Stimulated activated CD4-positive, alpha-beta T cell treated with anti-CD3 and anti-CD28 coated beads, TNF-alpha, amount 100 ng/mL, for 48 hours (primary cell): ENCODE results near the gene HHLA2.
"Not testable (repeated sequence)": the region's sequence is repeated elsewhere in the genome, so short reads cannot be mapped to it uniquely, and the experiment has no call there.

Experiments used
- DNase-seq, 3 donors: peaks; one replicate each; pipeline ENCODE4 v3.0.0-alpha.2; 2020; ENCODE audit warnings: low read depth in 3 of 3

The HHLA2 gene

DNA sequence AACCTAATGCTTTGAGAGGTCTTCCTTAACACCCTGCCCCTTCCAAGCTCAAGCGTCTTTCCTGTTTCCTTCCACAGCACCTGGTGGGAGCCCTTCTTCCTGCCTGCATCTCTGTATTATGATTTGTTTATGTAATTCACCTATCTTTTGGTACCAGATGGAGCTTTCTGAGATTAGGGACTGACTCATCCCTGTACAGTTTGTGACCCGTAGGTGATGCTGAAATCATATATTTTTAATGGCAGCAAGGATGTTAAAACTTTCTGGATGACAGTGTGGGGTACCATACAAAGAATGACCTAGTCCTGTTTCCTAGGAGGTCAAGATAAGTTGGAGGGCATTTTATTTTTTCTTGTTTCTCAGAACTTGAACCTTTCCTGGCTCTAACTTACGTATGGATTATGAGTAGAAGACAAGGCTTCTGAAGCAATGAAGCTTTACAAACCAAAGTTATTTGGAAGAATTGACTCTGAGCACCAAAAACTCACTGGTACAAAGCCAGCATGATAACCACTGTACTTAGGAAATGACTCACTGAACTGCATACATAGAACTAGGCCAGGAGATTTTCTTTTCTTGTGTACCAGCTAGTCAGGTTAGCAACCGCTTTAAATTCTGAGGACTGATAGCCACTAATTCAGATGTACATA, 46.6 kb downstream of the HHLA2 start:
- DNase-seq: no peak

GRCh38 chr3:108343491-108343890, 47.1 kb downstream of the HHLA2 start:
- no peak for DNase-seq

DNA sequence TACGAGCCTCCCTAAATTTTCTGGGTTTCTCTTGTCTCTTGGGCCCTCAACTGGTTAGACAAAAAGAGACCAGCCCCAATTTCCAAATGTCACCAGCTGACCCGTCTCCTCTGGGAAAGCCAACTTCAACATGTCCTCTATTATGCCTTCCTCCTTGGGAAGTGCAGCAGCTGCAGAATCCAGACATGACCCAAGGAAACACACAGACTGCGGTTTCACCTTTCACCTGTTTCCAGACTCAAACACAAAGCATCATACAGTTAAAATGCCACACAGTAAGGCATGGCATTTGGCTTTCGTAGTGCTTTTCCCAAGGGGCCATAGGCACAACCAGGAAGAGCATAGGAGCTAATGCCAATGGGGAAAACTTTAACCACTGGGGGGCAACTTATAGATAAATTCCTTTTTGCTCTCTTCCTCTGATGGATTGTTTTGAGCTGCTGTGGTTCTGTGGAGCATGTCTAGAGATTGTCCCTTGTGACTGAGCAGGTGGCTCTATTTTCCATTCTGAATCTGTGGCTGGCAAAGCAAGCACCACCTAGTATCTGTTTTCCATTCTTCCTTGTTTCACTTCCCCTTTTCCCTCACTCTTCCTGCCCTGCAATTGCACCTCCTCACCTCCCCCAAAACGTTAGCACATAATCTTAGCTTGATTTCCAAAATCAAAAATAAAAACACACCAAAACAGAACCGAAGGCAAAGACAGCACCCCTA, 49.3 kb downstream of the HHLA2 start:
- no peak for DNase-seq

DNA sequence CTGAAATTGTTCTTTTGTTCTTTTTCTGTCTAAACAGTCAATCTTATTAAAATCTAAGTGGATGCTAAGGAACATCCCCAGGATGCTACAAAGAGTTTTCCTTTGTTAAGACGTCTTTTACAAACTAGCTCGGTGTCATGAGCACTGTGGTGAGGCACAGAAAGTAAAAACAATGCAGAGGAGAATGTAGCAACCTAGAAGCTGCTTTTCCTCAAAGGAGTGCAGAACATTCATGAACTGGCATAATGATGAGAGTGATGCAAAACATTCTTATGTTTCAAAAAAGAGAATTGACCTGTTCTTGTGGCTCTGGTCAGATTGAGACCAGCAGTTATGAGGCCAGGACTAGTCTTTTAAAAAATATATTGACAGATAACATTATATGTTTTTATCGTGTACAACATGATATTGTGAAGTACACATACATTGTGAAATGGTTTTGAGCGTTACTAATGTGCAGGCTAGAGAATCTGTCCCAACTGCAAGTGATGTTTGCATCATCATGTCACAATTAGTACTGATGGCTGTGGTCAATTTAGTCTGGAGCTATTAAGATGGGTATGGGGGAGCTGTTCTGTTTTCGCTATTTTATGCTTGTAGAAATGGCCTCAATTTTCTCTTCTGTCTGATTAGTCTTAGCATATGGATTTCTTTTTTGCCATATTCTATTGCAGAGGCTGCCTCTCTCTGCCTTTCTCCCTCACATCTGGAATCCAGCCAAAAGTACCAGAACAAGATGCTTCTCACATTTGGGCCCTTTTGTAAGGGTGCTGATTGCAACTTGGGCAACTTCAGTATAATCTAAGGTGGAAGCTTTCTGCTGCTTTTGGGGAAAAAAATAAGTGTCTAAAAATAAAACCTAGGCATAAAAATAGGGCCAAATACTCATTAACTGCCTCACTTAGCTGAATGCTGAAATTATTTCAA, 50.2 kb downstream of the HHLA2 start:
- DNase-seq: no peak

DNA sequence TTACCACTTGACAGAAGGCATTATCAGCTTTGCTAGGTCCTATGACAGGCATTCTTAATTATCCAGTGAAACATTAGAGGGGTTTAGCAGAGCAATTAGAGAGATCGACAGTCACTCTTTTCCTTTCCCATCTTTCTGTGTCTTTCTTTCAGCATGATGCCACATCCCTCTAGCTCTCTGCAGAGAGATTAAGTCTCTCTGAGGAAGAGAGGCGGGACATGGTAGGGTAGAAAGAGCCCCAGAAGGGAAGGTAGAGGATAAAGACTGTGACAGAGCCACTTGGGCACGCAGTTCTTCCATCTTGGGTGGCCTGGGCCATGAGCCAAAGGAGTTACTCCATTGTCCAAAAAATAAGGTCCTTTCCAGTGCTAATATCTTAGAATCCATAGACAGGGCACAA, 55.8 kb downstream of the HHLA2 start:
- no peak for DNase-seq

- no peak for DNase-seq
Observed at GRCh38 chr3:108354562-108354961, 58.2 kb downstream of the HHLA2 start.

GRCh38 chr3:108357042-108357441, 60.7 kb downstream of the HHLA2 start:
- no peak for DNase-seq

DNA sequence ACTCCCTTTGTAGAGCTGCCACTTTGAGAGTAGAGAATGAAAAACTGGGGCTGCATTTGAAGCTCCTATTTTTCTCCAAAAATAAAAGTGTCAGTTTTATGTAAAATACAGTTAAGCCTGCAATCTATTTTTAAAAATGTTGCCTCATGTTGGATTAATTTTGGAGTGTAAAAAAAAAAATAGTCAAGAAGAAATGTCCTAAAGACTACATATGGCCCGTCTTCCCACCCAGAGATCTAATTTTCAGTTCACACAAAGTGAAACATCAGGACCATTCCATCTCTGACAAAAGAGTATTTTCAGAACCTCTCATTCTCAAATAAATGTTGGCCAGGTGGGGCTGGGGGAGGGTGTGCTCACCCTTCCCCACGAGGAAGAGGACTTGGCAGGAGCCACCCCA, 62.7 kb downstream of the HHLA2 start:
- DNase-seq: no peak

DNA sequence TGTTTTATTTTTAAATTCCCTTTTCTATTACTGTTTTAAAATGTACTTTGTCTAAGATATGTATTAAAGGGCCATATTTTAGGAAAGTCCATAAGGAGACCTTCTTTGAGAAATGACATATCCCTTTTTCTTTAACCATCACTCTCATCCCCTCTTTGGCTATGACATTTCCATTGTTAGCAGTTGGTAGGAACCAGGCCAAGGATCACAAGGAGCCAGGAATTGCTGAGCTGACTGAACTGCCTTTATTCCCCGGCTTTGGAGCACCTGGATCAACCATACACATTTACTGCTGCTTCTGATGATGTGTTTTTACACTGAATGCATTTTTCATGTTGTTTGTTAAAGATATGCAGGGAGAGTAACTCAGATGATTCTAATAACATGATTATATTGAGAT, 79.7 kb downstream of the HHLA2 start:
- no peak for DNase-seq

DNA sequence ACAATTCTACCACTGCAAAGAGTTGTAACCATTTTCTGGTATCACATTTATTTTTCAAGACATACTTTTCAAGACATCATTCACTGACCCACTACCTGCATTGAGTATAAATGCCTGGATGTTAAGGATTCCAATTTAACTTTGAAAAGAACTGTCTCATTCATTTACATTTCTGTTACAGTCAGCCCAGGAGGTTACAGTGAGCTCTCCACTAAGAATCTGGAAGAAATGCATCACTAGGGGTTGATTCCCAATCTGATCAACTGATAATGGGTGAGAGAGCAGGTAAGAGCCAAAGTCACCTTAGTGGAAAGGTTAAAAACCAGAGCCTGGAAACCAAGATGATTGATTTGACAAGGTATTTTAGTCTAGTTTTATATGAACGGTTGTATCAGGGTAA, 81.0 kb downstream of the HHLA2 start:
- no peak for DNase-seq

- no peak for DNase-seq
Observed at GRCh38 chr3:108378153-108378951, 82.0 kb downstream of the HHLA2 start.

GRCh38 chr3:108378952-108379342, 82.6 kb downstream of the HHLA2 start:
- DNase-seq: not testable (repeated sequence)

DNA sequence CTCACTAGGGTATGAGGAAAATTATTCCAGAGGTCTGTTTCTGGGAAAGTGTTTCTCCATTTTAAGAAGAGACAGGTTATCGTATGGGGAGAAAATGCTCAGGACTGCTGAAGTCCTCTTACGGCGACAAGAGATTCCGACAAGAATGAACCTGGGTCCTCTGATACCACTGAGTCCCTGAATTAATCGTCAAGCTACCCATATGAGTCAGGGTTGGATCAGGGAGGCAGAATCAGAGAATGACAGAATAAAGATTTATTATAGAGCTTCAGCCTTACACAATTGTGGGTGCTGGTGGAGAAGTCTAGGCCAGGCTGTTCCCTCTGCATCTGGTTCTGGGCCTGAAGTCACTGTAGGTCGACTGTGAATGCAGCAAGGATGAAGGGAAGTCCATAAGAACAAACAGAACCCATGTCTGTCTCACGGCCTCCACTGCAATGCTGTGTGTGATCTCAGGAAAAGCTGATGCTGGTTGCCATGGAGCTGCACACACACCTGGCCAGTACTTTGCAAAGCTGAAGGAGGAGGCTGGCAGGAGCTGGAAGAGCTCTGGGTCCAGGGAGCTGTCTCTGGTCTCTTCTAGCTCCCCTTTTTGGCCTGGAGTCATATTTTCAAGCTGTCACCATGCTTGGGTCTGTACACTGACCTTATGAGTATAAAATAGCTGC, 83.9 kb downstream of the HHLA2 start:
- no peak for DNase-seq

DNA sequence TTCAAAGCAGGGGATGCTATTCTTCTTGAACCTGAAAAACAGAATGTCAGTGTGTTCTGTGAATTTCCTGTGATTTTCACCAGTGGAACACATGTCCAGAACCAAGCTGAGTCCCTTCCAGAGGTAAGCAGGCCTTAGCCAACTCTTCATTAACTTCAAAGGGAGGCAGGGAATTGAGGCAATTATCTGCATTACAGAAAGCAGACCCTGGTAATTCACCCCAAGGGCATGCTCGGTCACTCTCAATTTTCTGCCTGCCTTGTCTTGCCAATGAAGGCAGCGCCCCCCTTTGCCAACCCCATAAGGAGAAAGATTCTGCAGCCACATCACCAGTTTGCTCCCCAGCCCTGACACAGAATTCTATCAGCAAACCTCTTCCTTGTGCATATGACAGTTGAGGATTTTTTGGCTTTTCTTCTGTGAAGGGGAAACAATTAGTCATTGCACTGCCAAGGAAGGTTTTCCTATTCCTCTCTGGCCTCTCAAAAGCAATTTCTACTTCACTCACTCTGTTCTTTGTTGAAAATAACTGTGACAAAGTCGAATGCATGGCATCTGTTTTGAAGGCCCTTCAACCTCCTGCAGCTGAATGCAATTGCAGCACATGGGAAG, 85.3 kb downstream of the HHLA2 start:
- no peak for DNase-seq

GRCh38 chr3:108383306-108383705, 87.0 kb downstream of the HHLA2 start:
- no peak for DNase-seq

GRCh38 chr3:108387063-108387462, 90.7 kb downstream of the HHLA2 start:
- DNase-seq: no peak

DNA sequence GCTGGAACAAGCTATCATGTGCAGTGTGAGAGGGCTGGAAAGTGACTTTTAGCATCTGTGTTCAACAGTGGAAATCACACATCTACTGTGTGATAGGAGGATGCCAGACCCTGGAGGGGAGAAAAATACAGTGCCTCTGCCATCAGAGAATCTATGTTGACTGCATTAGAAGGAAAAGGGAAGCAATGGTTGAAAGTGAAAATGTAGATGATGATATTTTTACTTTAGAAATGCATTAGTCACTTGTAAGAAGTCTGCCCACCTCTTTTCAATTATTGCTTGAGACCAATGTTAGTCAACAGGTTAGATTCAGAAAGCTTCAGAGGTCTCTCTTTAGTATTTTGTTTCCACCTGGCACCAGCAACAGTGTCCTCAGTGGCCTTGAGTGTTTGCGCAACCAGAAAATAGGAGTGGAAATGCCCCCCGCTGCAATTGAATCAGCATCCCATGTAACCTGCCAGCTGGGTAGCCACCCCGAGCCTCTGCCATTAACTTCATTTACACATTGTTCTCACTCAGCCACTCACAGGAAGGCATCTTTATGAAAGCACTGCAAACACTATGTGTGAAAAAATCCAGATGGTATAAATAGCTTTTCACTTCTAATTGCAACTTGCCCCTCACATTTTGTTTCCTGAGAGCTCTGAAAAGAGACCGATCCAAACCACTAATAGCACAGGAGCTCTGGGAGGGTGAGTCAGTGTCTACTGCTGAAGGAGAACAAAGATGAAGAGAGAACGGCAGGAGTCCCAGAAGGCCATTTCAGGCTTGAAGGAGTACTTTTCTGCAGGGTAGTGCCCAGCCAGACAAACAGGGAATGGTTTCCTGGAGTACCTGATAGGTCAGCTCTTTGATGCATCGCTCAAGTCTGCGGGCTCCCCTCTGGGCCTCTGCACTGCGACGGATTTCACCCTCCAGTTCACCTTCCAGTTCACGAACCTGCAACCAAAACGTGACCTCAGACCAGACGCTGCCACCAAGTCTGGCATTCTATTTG, 92.1 kb downstream of the HHLA2 start:
- DNase-seq: no peak

GRCh38 chr3:108389372-108389771, 93.0 kb downstream of the HHLA2 start:
- no peak for DNase-seq

DNA sequence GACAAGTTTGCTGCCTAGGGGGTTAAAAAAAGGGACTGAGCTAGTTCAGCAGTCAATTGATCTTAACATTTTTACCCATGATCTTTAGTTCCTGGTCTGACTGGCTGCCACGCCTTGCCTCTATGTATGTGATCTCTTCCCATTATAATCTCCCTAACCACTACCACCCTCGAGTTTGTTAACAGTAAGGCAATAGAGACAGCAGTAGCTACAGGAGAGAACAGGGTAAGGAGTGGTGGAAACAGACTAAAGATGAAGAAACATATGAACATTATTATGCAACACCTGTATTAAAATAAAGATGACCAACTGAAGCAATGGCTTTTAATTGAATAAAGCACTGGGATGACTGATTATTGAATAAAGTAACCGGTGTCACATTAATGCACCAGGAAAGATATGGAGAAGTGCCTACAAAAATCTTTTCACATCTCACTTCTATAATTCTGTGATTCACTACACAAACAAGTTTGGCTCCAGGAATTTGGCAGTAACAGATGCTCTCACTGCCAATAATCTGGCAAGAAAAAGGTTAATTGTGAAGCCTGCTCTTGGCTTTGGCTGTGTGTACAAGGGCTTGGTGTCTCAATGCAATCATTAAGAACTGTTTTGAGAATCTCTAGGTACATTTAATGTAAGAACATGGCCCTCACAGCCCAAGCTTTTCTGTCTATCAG, 95.7 kb downstream of the HHLA2 start:
- no peak for DNase-seq
